Activated CD4-positive, CD25-positive, alpha-beta regulatory T cell (primary cell): ENCODE measurements around the gene FEM1B.

ENCODE experiments used
- DNase-seq, 4 experiments: peaks; one replicate each; lab custom pipeline; 2025; lab: John Stamatoyannopoulos, UW

The FEM1B gene

DNA sequence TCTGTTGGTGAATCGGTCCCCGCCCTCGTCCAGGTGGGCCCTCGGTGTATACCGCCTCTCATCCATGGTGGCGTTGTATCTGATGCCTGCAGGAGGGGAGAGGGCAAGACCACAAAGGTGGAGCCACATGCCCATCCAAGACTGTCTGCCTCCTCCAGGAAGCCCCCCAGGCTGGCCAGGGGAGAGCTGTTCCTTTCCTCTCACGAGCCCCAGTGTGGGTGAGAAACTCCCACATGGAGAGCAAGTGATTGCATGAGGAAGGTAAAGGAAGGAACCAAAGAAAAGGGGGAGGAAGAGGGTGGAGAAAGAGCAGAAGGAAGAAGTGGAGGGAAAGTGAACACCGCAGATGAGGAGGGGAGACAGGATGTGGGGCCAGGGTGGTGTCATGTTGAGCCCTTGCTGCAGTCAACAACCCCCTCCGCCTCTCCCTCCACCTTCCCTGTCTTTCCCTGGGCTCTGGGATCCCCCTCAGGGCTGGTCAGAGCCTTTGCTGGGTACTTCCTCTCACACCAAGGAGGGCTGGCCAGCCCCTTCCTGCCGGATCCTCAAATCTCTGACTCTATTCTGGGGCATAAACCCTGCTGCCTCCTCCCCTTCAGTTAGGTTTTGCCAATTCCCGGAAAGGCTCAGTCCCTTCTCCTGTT lies 49.3 kb downstream of the FEM1B start:
- DNase-seq: no peak

- no peak for DNase-seq
Measured at GRCh38 chr15:68328443-68328842, 50.9 kb downstream of the FEM1B start.

DNA sequence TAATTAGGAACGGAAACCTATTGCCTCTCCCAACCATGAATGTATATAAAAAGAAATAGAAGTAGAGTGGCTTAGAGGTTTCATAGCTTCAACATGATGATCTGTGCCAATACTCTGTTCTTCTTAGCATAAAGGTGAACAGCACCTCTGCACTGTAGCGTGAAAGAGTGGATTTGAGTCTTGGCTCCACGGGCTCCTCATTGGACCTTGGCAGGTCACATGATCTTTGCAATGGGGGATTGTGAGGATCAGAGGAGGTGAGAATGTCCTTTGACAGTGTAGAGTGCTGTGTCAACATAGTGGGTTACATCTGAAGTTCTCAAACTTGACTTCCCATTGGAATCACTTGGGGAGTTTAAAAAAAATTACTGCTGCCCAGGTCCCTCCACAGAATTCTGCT lies 51.4 kb downstream of the FEM1B start:
- no peak for DNase-seq

DNA sequence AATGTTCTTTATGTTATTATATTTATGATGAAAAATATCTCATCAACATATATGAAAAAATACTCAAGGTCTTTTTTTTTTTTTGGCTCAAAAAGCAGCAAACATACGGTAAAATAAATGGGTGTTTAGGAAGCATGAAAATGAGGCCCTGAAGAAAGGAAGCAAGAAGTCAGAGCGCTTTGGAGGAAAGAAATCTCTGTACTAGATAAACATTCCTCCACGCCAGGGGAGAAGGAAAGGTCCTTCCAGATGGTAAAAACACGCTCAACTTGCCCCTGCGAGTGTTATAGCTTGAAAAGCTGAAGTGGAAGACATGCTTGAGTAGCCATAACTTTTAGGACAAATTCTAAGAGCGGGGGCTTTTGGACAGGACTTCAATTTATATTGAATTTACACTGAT lies 52.9 kb downstream of the FEM1B start:
- DNase-seq: no peak

GRCh38 chr15:68330901-68331300 lies 53.4 kb downstream of the FEM1B start:
- DNase-seq: no peak

GRCh38 chr15:68332266-68332665 lies 54.7 kb downstream of the FEM1B start:
- no peak for DNase-seq

DNA sequence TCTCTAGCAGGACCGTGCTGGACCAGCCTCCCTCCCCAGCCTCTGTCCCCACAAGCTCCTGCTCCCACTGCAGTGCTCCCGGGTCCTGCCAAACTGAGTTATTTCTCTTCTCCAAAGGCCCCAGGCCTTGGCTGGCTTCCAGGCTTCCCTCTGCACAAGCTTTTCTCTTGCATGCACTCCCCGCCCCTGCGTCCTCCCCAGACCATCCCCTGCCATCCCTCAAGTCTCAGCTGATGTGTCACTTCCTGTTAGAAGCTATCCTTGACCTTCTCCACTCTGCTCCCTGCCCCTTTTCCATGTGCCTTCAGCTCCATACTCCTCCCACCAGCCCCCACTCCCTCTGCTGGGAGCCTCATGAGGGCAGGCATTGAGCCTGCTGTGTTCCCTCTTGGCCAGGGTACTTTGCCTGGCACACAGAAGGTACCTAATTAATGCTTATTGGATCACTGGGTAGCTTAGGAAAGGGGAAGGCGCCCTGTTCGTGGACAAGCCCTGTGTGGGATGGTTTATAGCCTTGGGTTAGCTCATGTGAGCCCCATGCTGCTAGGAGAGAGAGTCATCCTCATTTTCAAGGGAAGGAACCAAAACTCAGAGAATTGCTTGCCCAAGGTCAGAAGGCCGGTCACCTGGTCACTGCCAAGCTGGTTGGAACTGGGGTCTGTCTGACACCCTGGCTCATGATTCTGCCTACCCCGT lies 56.4 kb downstream of the FEM1B start:
- no peak for DNase-seq

- no peak for DNase-seq
Measured at GRCh38 chr15:68334661-68335124, 57.1 kb downstream of the FEM1B start.

- no peak for DNase-seq
Measured at GRCh38 chr15:68335251-68335650, 57.7 kb downstream of the FEM1B start.

DNA sequence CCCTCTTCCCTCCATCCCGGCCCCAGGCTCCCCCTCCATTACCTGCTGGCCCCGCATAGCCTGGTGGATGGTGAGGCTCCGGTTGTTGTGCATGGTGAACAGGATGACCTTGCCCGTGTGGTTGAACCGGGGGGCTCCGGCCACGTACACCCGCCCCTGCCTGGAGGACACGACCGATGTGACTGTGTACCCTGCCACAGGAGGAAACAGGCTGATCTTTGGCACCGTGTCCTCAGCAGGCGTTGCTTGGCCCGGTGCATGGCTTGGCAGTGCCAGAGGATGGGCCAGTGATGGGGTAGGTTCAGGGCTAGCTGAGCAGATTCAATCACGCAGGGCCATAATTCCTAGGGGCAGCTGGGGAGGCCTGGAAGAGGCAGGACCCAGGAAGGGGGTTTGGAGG lies 58.1 kb downstream of the FEM1B start:
- DNase-seq: no peak

DNA sequence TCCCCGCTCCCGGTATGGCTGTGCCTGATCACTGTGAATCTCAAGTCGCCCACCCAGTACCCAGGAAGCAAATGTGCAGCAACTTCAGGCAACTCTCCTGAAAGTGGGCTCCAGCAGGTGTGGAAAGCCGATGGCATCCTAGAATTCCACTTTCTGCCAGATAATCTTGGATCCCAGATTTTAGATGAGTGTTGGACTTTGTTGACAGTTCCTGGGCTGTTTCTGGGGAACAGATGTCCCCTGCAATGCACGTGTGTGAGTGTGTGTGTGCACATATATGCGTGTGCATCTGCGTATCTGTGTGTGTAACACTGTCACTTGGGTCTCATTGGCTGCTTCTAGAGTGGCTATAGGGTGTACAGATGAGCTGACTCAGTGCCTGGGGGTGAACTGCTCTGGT lies 59.0 kb downstream of the FEM1B start:
- no peak for DNase-seq

- DNase-seq: no peak
Measured at GRCh38 chr15:68337826-68338225, 60.3 kb downstream of the FEM1B start.

GRCh38 chr15:68339481-68339880 lies 61.9 kb downstream of the FEM1B start:
- no peak for DNase-seq

- DNase-seq: no peak
Measured at GRCh38 chr15:68340726-68341671, 63.5 kb downstream of the FEM1B start.

- no peak for DNase-seq
Measured at GRCh38 chr15:68341760-68342725, 64.5 kb downstream of the FEM1B start.

- DNase-seq: no peak
Measured at GRCh38 chr15:68343579-68344225, 66.2 kb downstream of the FEM1B start.

GRCh38 chr15:68344600-68344999 lies 67.1 kb downstream of the FEM1B start:
- no peak for DNase-seq
